ENCODE measurements around the gene NACC2. TPM values are rescaled to one million over a fixed set of nuclear protein-coding genes. Genes with fewer than 3 reads are reported as not detected.

The NACC2 gene
- total RNA-seq, 4 donors from 2014 or later = 71.4 to 209 (median 110) TPM

GRCh38 chr9:136024286-136024685 lies 70.8 kb downstream of the NACC2 start:
- no peak for ATAC-seq
- Histone ChIP-seq H3K36me3 (peaks cover 0 to 17% of the 10 kb centered on the region in 2 donors), H3K27me3 (no peaks in the 10 kb centered on the region), H3K27ac (peak overlapping the region in 2 of 4 donors; percentile 51 to 53), H3K4me3 (no peak overlapping the region), H3K9me3 (no peaks in the 10 kb centered on the region), H3K4me1 (peaks cover 0 to 91% (median 12%) of the 10 kb centered on the region in 3 donors)
- TF ChIP-seq POLR2A (IDR thresholded peaks at IDR 0.05) = no peak
- TF ChIP-seq EP300 (IDR thresholded peaks at IDR 0.05) = no peak
- TF ChIP-seq POLR2AphosphoS5 (IDR thresholded peaks at IDR 0.05) = no peak
- no peak for TF ChIP-seq CTCF (IDR thresholded peaks at IDR 0.05)
- WGBS, 2 donors (ENCODE audit: low coverage in 1 of 2) = 25% methylated on average over 2 of the region's 2 CpGs

GRCh38 chr9:136023410-136024225 lies 71.5 kb downstream of the NACC2 start:
- peaks cover 0 to 91% (median 16%) of the 10 kb centered on the region in 3 donors for H3K4me1 ChIP-seq
- H3K27ac ChIP-seq = peak overlapping the region in 3 of 4 donors; percentile 3 to 53 (median 51)
- H3K36me3 ChIP-seq = peaks cover 0 to 11% of the 10 kb centered on the region in 2 donors
- no peaks in the 10 kb centered on the region for H3K27me3 ChIP-seq
- peak; percentile 56 for ATAC-seq
- H3K9me3 ChIP-seq = no peaks in the 10 kb centered on the region
- TF ChIP-seq CTCF (IDR thresholded peaks at IDR 0.05) (no peak), EP300 (IDR thresholded peaks at IDR 0.05) (no peak), POLR2AphosphoS5 (IDR thresholded peaks at IDR 0.05) (no peak), POLR2A (IDR thresholded peaks at IDR 0.05) (no peak)
- H3K4me3 ChIP-seq = no peak overlapping the region
- 36 to 38% methylated on average over 6 to 7 of the region's 16 CpGs for WGBS, 2 donors (ENCODE audit: low coverage in 1 of 2)

GRCh38 chr9:136022731-136023409 lies 72.2 kb downstream of the NACC2 start:
- H3K27me3 ChIP-seq = no peaks in the 10 kb centered on the region
- H3K4me1 ChIP-seq = peaks cover 0 to 91% (median 16%) of the 10 kb centered on the region in 3 donors
- H3K9me3 ChIP-seq = no peaks in the 10 kb centered on the region
- H3K27ac ChIP-seq = peak overlapping the region in 3 of 4 donors; percentile 3 to 53 (median 51)
- WGBS, 2 donors (ENCODE audit: low coverage in 1 of 2) = 85 to 89% methylated on average over 5 to 11 of the region's 22 CpGs
- TF ChIP-seq POLR2A (IDR thresholded peaks at IDR 0.05) (no peak), CTCF (IDR thresholded peaks at IDR 0.05) (no peak), POLR2AphosphoS5 (IDR thresholded peaks at IDR 0.05) (no peak), EP300 (IDR thresholded peaks at IDR 0.05) (no peak)
- H3K4me3 ChIP-seq = no peak overlapping the region
- H3K36me3 ChIP-seq = peaks cover 0 to 8% of the 10 kb centered on the region in 2 donors
- ATAC-seq = no peak

GRCh38 chr9:136021872-136022681 lies 73.0 kb downstream of the NACC2 start:
- WGBS, 2 donors (ENCODE audit: low coverage in 1 of 2) = 85 to 100% methylated on average over 1 to 9 of the region's 19 CpGs
- Histone ChIP-seq H3K27me3 (no peaks in the 10 kb centered on the region), H3K36me3 (peaks cover 0 to 8% of the 10 kb centered on the region in 2 donors), H3K4me3 (no peak overlapping the region), H3K27ac (no peak overlapping the region), H3K4me1 (peaks cover 0 to 91% (median 16%) of the 10 kb centered on the region in 3 donors), H3K9me3 (no peaks in the 10 kb centered on the region)
- no peak for ATAC-seq
- TF ChIP-seq POLR2A (IDR thresholded peaks at IDR 0.05) = no peak
- TF ChIP-seq POLR2AphosphoS5 (IDR thresholded peaks at IDR 0.05) = no peak
- no peak for TF ChIP-seq EP300 (IDR thresholded peaks at IDR 0.05)
- TF ChIP-seq CTCF (IDR thresholded peaks at IDR 0.05) = no peak

Measured in gastroesophageal sphincter (tissue), 4 donors.